H9 (cell line): ENCODE results near the gene ING2. TPM values are rescaled to one million over a fixed set of nuclear protein-coding genes. Genes with fewer than 3 reads are reported as not detected.
"Not testable (repeated sequence)": the region's sequence is repeated elsewhere in the genome, so short reads cannot be mapped to it uniquely, and the experiment has no call there.

Source experiments
- DNase-seq: peaks from one replicate; pipeline ENCODE4 v3.0.0-alpha.2; 2017
- H2AFZ ChIP-seq: one replicate; pipeline ENCODE4 v1.6.1; 2013; ENCODE audit warnings: mild to moderate bottlenecking, low read length, control low read depth, moderate library complexity
- H2AK5ac ChIP-seq: 2 replicates; pipeline ENCODE4 v1.6.1; 2013; ENCODE audit warnings: low read length, control low read depth, mixed read lengths; ENCODE audit not compliant: insufficient read length
- H2BK120ac ChIP-seq: one replicate; pipeline ENCODE4 v1.6.1; 2013; ENCODE audit warnings: low read depth, mild to moderate bottlenecking, low read length, control low read depth, inconsistent platforms; ENCODE audit not compliant: poor library complexity, severe bottlenecking
- H2BK12ac ChIP-seq: 2 replicates; pipeline ENCODE4 v1.6.1; 2013; ENCODE audit warnings: low read length, control low read depth, mixed read lengths, low read depth; ENCODE audit not compliant: insufficient read length
- H2BK15ac ChIP-seq: 2 replicates; pipeline ENCODE4 v1.6.1; 2013; ENCODE audit warnings: low read depth, low read length, control low read depth
- H2BK20ac ChIP-seq: one replicate; pipeline ENCODE4 v1.6.1; 2013; ENCODE audit warnings: low read depth, mild to moderate bottlenecking, low read length, control low read depth, inconsistent platforms; ENCODE audit not compliant: poor library complexity, severe bottlenecking
- H2BK5ac ChIP-seq: 2 replicates; pipeline ENCODE4 v1.6.1; 2013; ENCODE audit warnings: low read length, control low read depth, mixed read lengths; ENCODE audit not compliant: insufficient read length
- H3K14ac ChIP-seq: 2 replicates; pipeline ENCODE4 v1.6.1; 2013; ENCODE audit warnings: low read length, control low read depth; ENCODE audit not compliant: insufficient read depth
- H3K18ac ChIP-seq: 2 replicates; pipeline ENCODE4 v1.6.1; 2013; ENCODE audit warnings: low read depth, mild to moderate bottlenecking, mixed read lengths, low read length, control low read depth; ENCODE audit not compliant: insufficient read length
- H3K23ac ChIP-seq: 2 replicates; pipeline ENCODE4 v1.6.1; 2013; ENCODE audit warnings: low read length, control low read depth, mixed read lengths, low read depth; ENCODE audit not compliant: insufficient read length
- H3K23me2 ChIP-seq: 2 replicates; pipeline ENCODE4 v1.6.1; 2013; ENCODE audit warnings: low read depth, mild to moderate bottlenecking, mixed read lengths, low read length, control low read depth; ENCODE audit not compliant: insufficient read length, poor library complexity, severe bottlenecking
- H3K27ac ChIP-seq: 2 replicates; pipeline ENCODE4 v1.5.1; 2013; ENCODE audit warnings: low read length, control low read depth, mixed read lengths, low read depth; ENCODE audit not compliant: insufficient read length
- H3K27me3 ChIP-seq: 2 replicates; pipeline ENCODE4 v1.6.1; 2013; ENCODE audit warnings: low read length, control low read depth, inconsistent platforms; ENCODE audit not compliant: insufficient read depth
- H3K4ac ChIP-seq: 2 replicates; pipeline ENCODE4 v1.6.1; 2013; ENCODE audit warnings: low read depth, mild to moderate bottlenecking, control low read depth, inconsistent platforms, low read length, moderate library complexity
- H3K4me1 ChIP-seq: 2 replicates; pipeline ENCODE4 v1.6.1; 2013; ENCODE audit warnings: low read length, control low read depth, inconsistent platforms; ENCODE audit not compliant: insufficient read depth
- H3K4me2 ChIP-seq: 2 replicates; pipeline ENCODE4 v1.6.1; 2013; ENCODE audit warnings: low read length, control low read depth, mixed read lengths; ENCODE audit not compliant: insufficient read length, insufficient read depth
- H3K56ac ChIP-seq: 2 replicates; pipeline ENCODE4 v1.6.1; 2013; ENCODE audit warnings: low read depth, mild to moderate bottlenecking, mixed read lengths, low read length, control low read depth; ENCODE audit not compliant: insufficient read length
- H3K79me1 ChIP-seq: 2 replicates; pipeline ENCODE4 v1.6.1; 2013; ENCODE audit warnings: low read depth, mild to moderate bottlenecking, moderate library complexity, low read length, control low read depth, inconsistent platforms; ENCODE audit not compliant: insufficient read depth, poor library complexity, severe bottlenecking
- H3K79me2 ChIP-seq: 2 replicates; pipeline ENCODE4 v1.6.1; 2013; ENCODE audit warnings: low read length, control low read depth, inconsistent platforms; ENCODE audit not compliant: insufficient read depth
- H3K9ac ChIP-seq: 2 replicates; pipeline ENCODE4 v1.6.1; 2013; ENCODE audit warnings: low read length, control low read depth, mixed read lengths; ENCODE audit not compliant: insufficient read length; ENCODE audit errors: extremely low read depth
- H3K9me3 ChIP-seq: one replicate; pipeline ENCODE4 v1.6.1; 2013; ENCODE audit warnings: low read depth, low read length, inconsistent platforms; ENCODE audit not compliant: control insufficient read depth
- H3T11ph ChIP-seq: one replicate; pipeline ENCODE4 v1.6.1; 2013; ENCODE audit warnings: mild to moderate bottlenecking, low read length, control low read depth, inconsistent platforms
- H4K20me1 ChIP-seq: one replicate; pipeline ENCODE4 v1.6.1; 2013; ENCODE audit not compliant: control insufficient read depth, insufficient read length, insufficient read depth
- H4K5ac ChIP-seq: 2 replicates; pipeline ENCODE4 v1.6.1; 2013; ENCODE audit warnings: low read depth, mild to moderate bottlenecking, mixed read lengths, low read length, control low read depth; ENCODE audit not compliant: insufficient read length
- H4K8ac ChIP-seq: replicated peaks from 2 replicates; pipeline ENCODE4 v1.6.1; 2013; ENCODE audit warnings: low read length, control low read depth, mixed read lengths, low read depth; ENCODE audit not compliant: insufficient read length
- H4K91ac ChIP-seq: 2 replicates; pipeline ENCODE4 v1.6.1; 2013; ENCODE audit warnings: low read depth, mild to moderate bottlenecking, moderate library complexity, mixed read lengths, low read length, control low read depth; ENCODE audit not compliant: insufficient read length
- H3K27ac Mint-ChIP-seq, 3 experiments: 2 replicates in 2 of 3; 3 replicates in 1 of 3; pipeline ENCODE4 v1.8.0; 2020 to 2021; ENCODE audit warnings: mixed read lengths in 3 of 3, mild to moderate bottlenecking in 1 of 3, moderate library complexity in 1 of 3
- H3K27me3 Mint-ChIP-seq: 2 replicates; pipeline ENCODE4 v1.8.0; 2021; ENCODE audit warnings: low read depth, mild to moderate bottlenecking, moderate library complexity, mixed read lengths
- H3K36me3 Mint-ChIP-seq, 3 experiments: 2 replicates in 2 of 3; 3 replicates in 1 of 3; pipeline ENCODE4 v1.8.0; 2020 to 2021; ENCODE audit warnings: low read depth in 3 of 3, mixed read lengths in 3 of 3; ENCODE audit not compliant: insufficient read depth in 1 of 3
- H3K4me1 Mint-ChIP-seq, 2 experiments: 2 replicates each; pipeline ENCODE4 v1.8.0; 2020; ENCODE audit warnings: mixed read lengths in 2 of 2
- H3K4me3 Mint-ChIP-seq, 2 experiments: 2 replicates in 1 of 2; 3 replicates in 1 of 2; pipeline ENCODE4 v1.8.0; 2020 to 2021; ENCODE audit warnings: mild to moderate bottlenecking in 2 of 2, mixed read lengths in 2 of 2, moderate library complexity in 1 of 2
- H3K9me3 Mint-ChIP-seq, 2 experiments: 2 replicates in 1 of 2; 3 replicates in 1 of 2; pipeline ENCODE4 v1.8.0; 2020; ENCODE audit warnings: mild to moderate bottlenecking in 2 of 2, mixed read lengths in 2 of 2, moderate library complexity in 1 of 2
- WGBS: extraction: QIAGEN DNeasy Blood & Tissue Kit; methylation state at CpG from one replicate; pipeline ENCODE4 v1.1.7; 2013; ENCODE audit warnings: missing lambda C conversion rate, low lambda C conversion rate, mixed read lengths; ENCODE audit not compliant: insufficient read length; ENCODE audit errors: extremely low coverage; 5-methylcytosine and 5-hydroxymethylcytosine counted together
- total RNA-seq: library from RNA; stranded (reverse); gene quantifications from 2 replicates; pipeline ENCODE4 v1.2.1, GENCODE V29; 2021
- TF ChIP-seq, protein P1 (sequence below): fragments of 200-600 bp; sonication (generic); conservative IDR thresholded peaks from 3 replicates; pipeline ENCODE4 v1.8.0; 2021; ENCODE audit warnings: antibody characterized with exemption, mild to moderate bottlenecking

The ING2 gene
- total RNA-seq, 1 experiment from 2014 or later = 18.6 TPM

DNA sequence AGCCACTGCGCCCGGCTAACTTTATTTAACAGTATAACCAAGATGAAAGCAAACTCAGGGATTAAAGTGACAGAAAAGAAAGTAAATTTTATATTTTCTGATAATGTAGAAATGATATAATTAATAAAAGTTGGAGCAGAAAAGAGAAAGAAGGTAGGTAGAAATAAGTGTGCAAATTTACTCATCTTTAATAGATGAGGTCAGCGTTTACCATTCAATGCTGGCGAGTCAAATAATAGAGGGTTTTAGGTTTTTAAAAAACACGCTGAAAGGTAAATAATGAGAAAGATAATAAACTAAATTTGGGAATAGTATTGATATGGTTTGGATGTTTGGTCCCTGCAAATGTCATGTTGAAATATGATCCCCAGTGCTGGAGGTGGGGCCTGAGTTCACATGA is 46.9 kb upstream of the ING2 start:
- no peak overlapping the region for H2AK5ac ChIP-seq
- H3K56ac ChIP-seq = no peak overlapping the region
- H3K27ac ChIP-seq = no peak overlapping the region
- H3K23ac ChIP-seq = no peak overlapping the region
- no peak overlapping the region for H3T11ph ChIP-seq
- WGBS = 0% methylated on average over 1 of the region's 5 CpGs
- no peaks in the 10 kb centered on the region for H3K23me2 ChIP-seq
- no peak overlapping the region for H3K4me2 ChIP-seq
- H2BK20ac ChIP-seq = no peak overlapping the region
- Mint-ChIP-seq H3K4me3 (no peak overlapping the region), H3K36me3 (peaks cover 0 to 5% (median 2%) of the 10 kb centered on the region in 3 experiments; a peak in 3 of 7 replicates), H3K4me1 (no peaks in the 10 kb centered on the region), H3K27ac (no peak overlapping the region), H3K27me3 (no peaks in the 10 kb centered on the region), H3K9me3 (no peaks in the 10 kb centered on the region; a peak in 1 of 5 replicates)
- no peak overlapping the region for H2AFZ ChIP-seq
- TF ChIP-seq, protein P1, sequence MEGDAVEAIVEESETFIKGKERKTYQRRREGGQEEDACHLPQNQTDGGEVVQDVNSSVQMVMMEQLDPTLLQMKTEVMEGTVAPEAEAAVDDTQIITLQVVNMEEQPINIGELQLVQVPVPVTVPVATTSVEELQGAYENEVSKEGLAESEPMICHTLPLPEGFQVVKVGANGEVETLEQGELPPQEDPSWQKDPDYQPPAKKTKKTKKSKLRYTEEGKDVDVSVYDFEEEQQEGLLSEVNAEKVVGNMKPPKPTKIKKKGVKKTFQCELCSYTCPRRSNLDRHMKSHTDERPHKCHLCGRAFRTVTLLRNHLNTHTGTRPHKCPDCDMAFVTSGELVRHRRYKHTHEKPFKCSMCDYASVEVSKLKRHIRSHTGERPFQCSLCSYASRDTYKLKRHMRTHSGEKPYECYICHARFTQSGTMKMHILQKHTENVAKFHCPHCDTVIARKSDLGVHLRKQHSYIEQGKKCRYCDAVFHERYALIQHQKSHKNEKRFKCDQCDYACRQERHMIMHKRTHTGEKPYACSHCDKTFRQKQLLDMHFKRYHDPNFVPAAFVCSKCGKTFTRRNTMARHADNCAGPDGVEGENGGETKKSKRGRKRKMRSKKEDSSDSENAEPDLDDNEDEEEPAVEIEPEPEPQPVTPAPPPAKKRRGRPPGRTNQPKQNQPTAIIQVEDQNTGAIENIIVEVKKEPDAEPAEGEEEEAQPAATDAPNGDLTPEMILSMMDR = no peak
- H3K4ac ChIP-seq = no peak overlapping the region
- no peak overlapping the region for H2BK120ac ChIP-seq
- no peaks in the 10 kb centered on the region for H4K20me1 ChIP-seq
- no peak overlapping the region for H4K5ac ChIP-seq
- no peak overlapping the region for H2BK15ac ChIP-seq
- H3K79me2 ChIP-seq = no peaks in the 10 kb centered on the region
- H2BK5ac ChIP-seq = no peak overlapping the region
- H4K91ac ChIP-seq = no peak overlapping the region
- no peaks in the 10 kb centered on the region for H3K79me1 ChIP-seq
- H3K4me1 ChIP-seq = no peaks in the 10 kb centered on the region
- no peak overlapping the region for H2BK12ac ChIP-seq
- no peaks in the 10 kb centered on the region for H3K27me3 ChIP-seq
- no peaks in the 10 kb centered on the region for H3K9me3 ChIP-seq
- no peak overlapping the region for H3K9ac ChIP-seq
- H4K8ac ChIP-seq = no peak overlapping the region
- H3K18ac ChIP-seq = no peak overlapping the region
- no peak overlapping the region for H3K14ac ChIP-seq
- DNase-seq = no peak

DNA sequence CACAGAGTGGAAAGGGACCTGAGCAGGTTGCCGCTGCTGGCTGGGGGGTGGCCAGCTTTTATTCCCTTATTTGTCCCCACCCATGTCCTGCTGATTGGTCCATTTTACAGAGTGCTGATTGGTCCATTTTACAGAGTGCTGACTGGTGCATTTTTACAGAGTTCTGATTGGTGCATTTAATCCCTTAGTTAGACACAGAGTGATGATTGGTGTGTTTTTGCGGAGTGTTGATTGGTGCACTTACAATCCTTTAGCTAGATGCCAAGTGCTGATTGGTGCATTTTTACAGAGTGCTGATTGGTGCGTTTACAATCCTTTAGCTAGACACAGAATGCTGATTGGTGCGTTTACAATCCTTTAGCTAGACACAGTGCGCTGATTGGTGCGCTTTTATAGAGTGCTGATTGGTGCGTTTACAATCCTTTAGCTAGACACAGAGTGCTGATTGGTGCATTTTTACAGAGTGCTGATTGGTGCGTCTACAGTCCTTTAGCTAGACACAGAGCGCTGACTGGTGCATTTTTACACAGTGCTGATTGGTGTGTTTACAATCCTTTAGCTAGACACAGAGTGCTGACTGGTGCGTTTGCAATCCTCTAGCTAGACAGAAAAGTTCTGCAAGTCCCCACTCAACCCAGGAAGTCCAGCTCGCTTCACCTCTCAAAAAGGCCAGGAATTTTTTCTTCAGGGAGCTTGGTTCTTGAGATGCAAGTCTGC is 40.8 kb upstream of the ING2 start:
- not testable (repeated sequence) for H2BK120ac ChIP-seq, H2BK12ac ChIP-seq, H3K27me3 Mint-ChIP-seq, H2BK15ac ChIP-seq, DNase-seq, H2AFZ ChIP-seq, H4K8ac ChIP-seq, H3K79me2 ChIP-seq, H3K23ac ChIP-seq, H3K4me3 Mint-ChIP-seq, H3K79me1 ChIP-seq, H3K27ac Mint-ChIP-seq, H3K18ac ChIP-seq, H2AK5ac ChIP-seq, H3K4me1 ChIP-seq, H4K5ac ChIP-seq, H2BK20ac ChIP-seq, H3K4ac ChIP-seq, H3K27me3 ChIP-seq, H2BK5ac ChIP-seq, H3K27ac ChIP-seq, H3K9ac ChIP-seq, H3K4me2 ChIP-seq, H4K20me1 ChIP-seq, H3K14ac ChIP-seq, H3K23me2 ChIP-seq, H3K56ac ChIP-seq, H3K9me3 ChIP-seq, H3T11ph ChIP-seq, H4K91ac ChIP-seq
- Mint-ChIP-seq H3K4me1 (peaks cover 12 to 13% of the 10 kb centered on the region in 2 experiments), H3K36me3 (peaks cover 17 to 31% (median 22%) of the 10 kb centered on the region in 3 experiments), H3K9me3 (peaks cover 10 to 24% of the 10 kb centered on the region in 2 experiments; a peak in 4 of 5 replicates)
- WGBS = no CpG with 5 or more reads among the region's 11 CpGs
